IMR-90 (cell line): Measurements from ENCODE around the gene CTBP1. TPM values are rescaled to one million over a fixed set of nuclear protein-coding genes. Genes with fewer than 3 reads are reported as not detected.
A peak's percentile ranks its signal among the peaks of the same experiment; 100 is the strongest.

Experiments used
- ATAC-seq: fragments of 200-7000 bp; cut with Tn5 transposase; 2 replicates; pipeline ENCODE4 v1.9.1; 2020; ENCODE audit warnings: low read depth, mild to moderate bottlenecking, moderate library complexity
- BruUV-seq: library from RNA; stranded (reverse); fragments of 400-500 nt; replicated peaks from 2 replicates; lab custom pipeline; 2021; lab: Mats Ljungman, UMichigan
- CTCF ChIA-PET: fragments of 300-600 bp; formaldehyde crosslinking; extraction: SDS; loops from one replicate; lab custom pipeline; 2021; ENCODE audit warnings: antibody characterized with exemption; lab: Yijun Ruan, JAX
- POLR2A ChIA-PET: fragments of 300-600 bp; sonication (Branson Sonifier 250); formaldehyde crosslinking; loops from one replicate; lab custom pipeline; 2022; ENCODE audit warnings: antibody characterized with exemption; ENCODE audit not compliant: unreplicated experiment; lab: Charles Lee
- DNase-seq: peaks from one replicate; pipeline ENCODE4 v3.0.0; 2013
- H2AFZ ChIP-seq: replicated peaks from 2 replicates; pipeline ENCODE3; 2013; ENCODE audit warnings: low read length, mild to moderate bottlenecking; ENCODE audit not compliant: poor library complexity
- H2AK5ac ChIP-seq: 2 replicates; pipeline ENCODE4 v1.6.1; 2013; ENCODE audit warnings: low read depth, low read length, inconsistent platforms
- H2AK9ac ChIP-seq: replicated peaks from 2 replicates; pipeline ENCODE3; 2013; ENCODE audit warnings: mild to moderate bottlenecking, low read depth, low read length, moderate library complexity; ENCODE audit not compliant: poor library complexity
- H2BK120ac ChIP-seq: 2 replicates; pipeline ENCODE4 v1.6.1; 2013; ENCODE audit warnings: low read depth, low read length, inconsistent platforms
- H2BK15ac ChIP-seq: 3 replicates; pipeline ENCODE4 v1.6.1; 2013; ENCODE audit warnings: low read depth, low read length, inconsistent platforms
- H2BK20ac ChIP-seq: 2 replicates; pipeline ENCODE4 v1.6.1; 2013; ENCODE audit warnings: low read depth, mild to moderate bottlenecking, inconsistent platforms, low read length, moderate library complexity
- H2BK5ac ChIP-seq: 2 replicates; pipeline ENCODE4 v1.6.1; 2013; ENCODE audit warnings: mild to moderate bottlenecking, low read depth, low read length, inconsistent platforms; ENCODE audit not compliant: poor library complexity, severe bottlenecking
- H3K14ac ChIP-seq: replicated peaks from 2 replicates; pipeline ENCODE4 v1.6.1; 2013; ENCODE audit warnings: low read depth, low read length, inconsistent platforms
- H3K18ac ChIP-seq: 2 replicates; pipeline ENCODE4 v1.6.1; 2013; ENCODE audit warnings: low read depth, low read length, control low read depth
- H3K23ac ChIP-seq: 2 replicates; pipeline ENCODE4 v1.6.1; 2013; ENCODE audit warnings: low read depth, low read length, inconsistent platforms
- H3K27ac ChIP-seq: 2 replicates; pipeline ENCODE4 v1.5.1; 2013; ENCODE audit warnings: mild to moderate bottlenecking, control low read depth, low read length; ENCODE audit not compliant: insufficient read depth
- H3K27me3 ChIP-seq: 2 replicates; pipeline ENCODE4 v1.6.1; 2013; ENCODE audit warnings: low read length; ENCODE audit not compliant: control insufficient read depth, insufficient read depth
- H3K36me3 ChIP-seq: 2 replicates; pipeline ENCODE4 v1.6.1; 2013; ENCODE audit warnings: low read length, mixed read lengths; ENCODE audit not compliant: control insufficient read depth, insufficient read depth
- H3K4ac ChIP-seq: 2 replicates; pipeline ENCODE4 v1.6.1; 2013; ENCODE audit warnings: low read depth, low read length, inconsistent platforms
- H3K4me1 ChIP-seq: 2 replicates; pipeline ENCODE4 v1.6.1; 2013; ENCODE audit warnings: low read length, mixed read lengths; ENCODE audit not compliant: control insufficient read depth, insufficient read depth
- H3K4me2 ChIP-seq: 2 replicates; pipeline ENCODE4 v1.6.1; 2013; ENCODE audit warnings: low read depth, mild to moderate bottlenecking, control low read depth, low read length, moderate library complexity
- H3K4me3 ChIP-seq: 2 replicates; pipeline ENCODE4 v1.5.1; 2013; ENCODE audit warnings: low read depth, mild to moderate bottlenecking, control low read depth, low read length, moderate library complexity; ENCODE audit not compliant: insufficient read depth
- H3K56ac ChIP-seq: 2 replicates; pipeline ENCODE4 v1.6.1; 2013; ENCODE audit warnings: low read length, inconsistent platforms; ENCODE audit not compliant: insufficient read depth; ENCODE audit errors: extremely low read depth
- H3K79me1 ChIP-seq, 2 experiments: 2 replicates each; pipeline ENCODE4 v1.6.1; 2013; ENCODE audit warnings: low read length in 2 of 2, inconsistent platforms in 1 of 2, low read depth in 1 of 2
- H3K9ac ChIP-seq: 2 replicates; pipeline ENCODE4 v1.6.1; 2013; ENCODE audit warnings: low read depth, low read length, control low read depth
- H3K9me1 ChIP-seq: 2 replicates; pipeline ENCODE4 v1.6.1; 2013; ENCODE audit warnings: low read length, inconsistent platforms; ENCODE audit not compliant: insufficient read depth
- H3K9me3 ChIP-seq: 2 replicates; pipeline ENCODE4 v1.6.1; 2013; ENCODE audit warnings: low read length; ENCODE audit not compliant: control insufficient read depth, insufficient read depth
- H4K20me1 ChIP-seq: 2 replicates; pipeline ENCODE4 v1.6.1; 2013; ENCODE audit warnings: low read length, inconsistent platforms; ENCODE audit not compliant: insufficient read depth
- H4K5ac ChIP-seq: 2 replicates; pipeline ENCODE4 v1.6.1; 2013; ENCODE audit warnings: mild to moderate bottlenecking, low read depth, low read length, control low read depth
- H4K8ac ChIP-seq, 2 experiments: 2 replicates each; pipeline ENCODE4 v1.6.1; 2013; ENCODE audit warnings: low read depth in 2 of 2, low read length in 2 of 2, control low read depth in 1 of 2, inconsistent platforms in 1 of 2
- H4K91ac ChIP-seq: 2 replicates; pipeline ENCODE4 v1.6.1; 2013; ENCODE audit warnings: low read depth, low read length, inconsistent platforms; ENCODE audit not compliant: insufficient read depth
- CEBPB ChIP-seq: IDR thresholded peaks from 2 replicates; pipeline ENCODE4 v1.6.1; 2012; ENCODE audit warnings: low read depth, low read length, improper control_type of control experiment
- FOS ChIP-seq: fragments of 150-350 bp; IDR thresholded peaks from 2 replicates; pipeline ENCODE4 v1.6.1; 2016; ENCODE audit warnings: low read depth, low read length
- MAFK ChIP-seq: IDR thresholded peaks from 2 replicates; pipeline ENCODE4 v1.6.1; 2012; ENCODE audit warnings: low read depth, low read length, improper control_type of control experiment
- MAZ ChIP-seq: IDR thresholded peaks from 2 replicates; pipeline ENCODE4 v1.6.1; 2012; ENCODE audit warnings: low read depth, mild to moderate bottlenecking, low read length, improper control_type of control experiment, moderate library complexity, borderline replicate concordance
- MXI1 ChIP-seq: IDR thresholded peaks from 2 replicates; pipeline ENCODE4 v1.6.1; 2012; ENCODE audit warnings: low read depth, mild to moderate bottlenecking, low read length, moderate library complexity, borderline replicate concordance
- NFE2L2 ChIP-seq: fragments of 150-350 bp; IDR thresholded peaks from 2 replicates; pipeline ENCODE4 v1.6.1; 2016; ENCODE audit warnings: low read depth, mild to moderate bottlenecking, low read length
- POLR2A ChIP-seq: IDR thresholded peaks from 2 replicates; pipeline ENCODE4 v1.6.1; 2012; ENCODE audit warnings: mild to moderate bottlenecking, low read depth, low read length
- RAD21 ChIP-seq: IDR thresholded peaks from 2 replicates; pipeline ENCODE4 v1.6.1; 2012; ENCODE audit warnings: low read length, improper control_type of control experiment
- RCOR1 ChIP-seq: IDR thresholded peaks from 2 replicates; pipeline ENCODE4 v1.6.1; 2012; ENCODE audit warnings: mild to moderate bottlenecking, low read length, improper control_type of control experiment; ENCODE audit not compliant: insufficient replicate concordance
- RFX5 ChIP-seq: IDR thresholded peaks from 2 replicates; pipeline ENCODE4 v1.8.0; 2012; ENCODE audit warnings: low read depth, mild to moderate bottlenecking, low read length, moderate library complexity
- SMC3 ChIP-seq: fragments of 150-350 bp; IDR thresholded peaks from 2 replicates; pipeline ENCODE4 v1.6.1; 2016; ENCODE audit warnings: low read depth, mild to moderate bottlenecking, antibody characterized with exemption, low read length, moderate library complexity
- WGBS, 2 experiments: methylation state at CpG; one replicate each; pipeline versions ENCODE4 v1.1.5 to v1.1.7; 2013; ENCODE audit warnings: missing lambda C conversion rate in 2 of 2; ENCODE audit not compliant: insufficient read length in 1 of 2; ENCODE audit errors: extremely low coverage in 2 of 2; 5-methylcytosine and 5-hydroxymethylcytosine counted together
- dilution Hi-C: fragments of 300-500 bp; cut with HindIII; formaldehyde crosslinking; loops from one replicate; pipeline ENCODE4 v1.14.3; 2018; ENCODE audit warnings: low sequenced_read_pairs; ENCODE audit not compliant: unreplicated experiment
- in situ Hi-C: fragments of 300-500 bp; cut with MboI; formaldehyde crosslinking; loops from 3 replicates; pipeline ENCODE4 v1.14.3; 2019; ENCODE audit warnings: low sequenced_read_pairs, inconsistent platforms, mixed read lengths
- intact Hi-C: fragments of 100-400 bp; cut with micrococcal nuclease; formaldehyde crosslinking; loops from 2 replicates; pipeline ENCODE4 v1.10.0; 2022
- polyA plus RNA-seq, 3 experiments: library from polyadenylated mRNA; depleted of rRNA; stranded (reverse); fragments of >200 nt; gene quantifications; 2 replicates each; pipeline ENCODE4 v1.2.3, GENCODE V29; 2012; ENCODE audit warnings: low replicate concordance in 1 of 3
- total RNA-seq: library from RNA; depleted of rRNA; stranded (reverse); fragments of >200 nt; gene quantifications from 2 replicates; pipeline ENCODE4 v1.2.3, GENCODE V29; 2012
- TF ChIP-seq, protein P1 (sequence below): fragments of 150-350 bp; IDR thresholded peaks from 2 replicates; pipeline ENCODE4 v1.6.1; 2017; ENCODE audit warnings: mild to moderate bottlenecking, antibody characterized with exemption, low read length, low read depth
- TF ChIP-seq, protein P2 (sequence below): fragments of 150-350 bp; IDR thresholded peaks from 2 replicates; pipeline ENCODE4 v1.6.1; 2016; ENCODE audit warnings: low read depth, mild to moderate bottlenecking, low read length, moderate library complexity, borderline replicate concordance
- TF ChIP-seq, protein P3 (sequence below): conservative IDR thresholded peaks from 2 replicates; pipeline ENCODE4 v1.5.1; 2012; ENCODE audit warnings: mild to moderate bottlenecking, low read depth, low read length, improper control_type of control experiment

CTBP1 gene
- total and polyA plus RNA-seq, 2 of the 4 experiments (the other 2 are of a cell fraction) = 147 to 212 TPM

DNA sequence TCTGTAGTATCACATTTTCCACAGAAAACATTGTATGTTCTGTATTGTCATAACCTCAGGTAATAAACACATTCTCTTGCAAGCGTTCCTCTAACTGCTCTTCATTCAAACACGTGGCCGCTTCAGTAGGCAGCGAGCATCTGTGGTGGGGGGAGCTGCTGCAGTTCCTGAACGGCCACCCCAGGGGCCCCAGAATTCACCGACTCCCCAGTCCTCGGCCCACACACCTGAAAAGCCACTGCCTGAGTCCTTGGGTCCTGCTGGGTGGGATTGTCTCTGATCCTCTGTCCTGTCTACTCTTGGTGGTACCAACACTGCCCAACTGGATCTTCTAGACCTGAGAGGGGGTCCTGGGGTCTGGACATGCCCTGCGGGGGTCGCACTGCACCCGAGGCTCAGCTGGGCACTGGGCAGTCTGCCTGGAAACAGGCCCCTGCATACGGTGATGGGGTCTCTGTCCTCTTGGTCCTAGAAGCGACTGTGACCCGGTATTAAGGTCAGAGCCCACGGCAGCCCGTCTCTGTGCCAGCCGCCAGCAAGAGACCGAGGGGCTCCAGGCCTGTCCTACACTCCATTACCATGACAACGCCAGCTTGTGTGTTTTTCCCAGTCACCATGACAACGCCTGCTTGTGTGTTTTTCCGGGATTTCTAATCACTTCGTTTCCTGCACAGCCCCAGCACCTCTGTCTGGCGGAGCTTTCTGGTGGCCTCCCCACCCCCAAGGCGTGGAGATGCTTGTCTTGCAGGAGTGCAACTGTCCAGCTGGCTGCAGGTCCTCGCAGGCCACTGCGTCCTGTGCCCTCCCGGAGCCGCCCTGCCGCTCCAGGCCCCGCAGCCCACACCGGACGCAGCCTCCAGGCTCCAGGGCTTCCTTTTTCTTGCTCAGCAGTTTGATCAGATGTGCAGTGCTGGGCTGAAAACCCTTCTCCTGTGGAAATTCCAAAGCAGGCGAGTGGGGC, 16.0 kb downstream of the CTBP1 start:
- Histone ChIP-seq H2AK9ac (no peak overlapping the region), H3K9me1 (no peaks in the 10 kb centered on the region), H3K4ac (no peak overlapping the region), H3K9ac (no peak overlapping the region), H3K23ac (no peak overlapping the region), H2BK15ac (no peak overlapping the region), H4K5ac (no peak overlapping the region), H3K4me2 (no peak overlapping the region), H3K27ac (no peak overlapping the region), H2BK5ac (no peak overlapping the region), H3K56ac (no peak overlapping the region), H3K4me3 (no peak overlapping the region), H2AFZ (no peak overlapping the region), H4K91ac (no peak overlapping the region), H3K9me3 (no peaks in the 10 kb centered on the region), H3K14ac (no peak overlapping the region), H3K36me3 (peaks cover 83% of the 10 kb centered on the region), H3K79me1 (peaks cover 3 to 67% of the 10 kb centered on the region in 2 experiments), H4K8ac (no peak overlapping the region), H3K18ac (no peak overlapping the region), H2BK20ac (no peak overlapping the region), H2AK5ac (no peak overlapping the region), H3K4me1 (peaks cover 12% of the 10 kb centered on the region), H4K20me1 (peaks cover 48% of the 10 kb centered on the region), H2BK120ac (no peak overlapping the region), H3K27me3 (no peaks in the 10 kb centered on the region)
- CTCF ChIA-PET = interaction anchor here (0.6 to 1.5 kb wide), 4 partner anchors 42 to 108 kb away, joined by 3 to 6 read pairs (median 3); no protein-coding TSS in a partner anchor
- intact Hi-C loops (no loop called here), dilution Hi-C loops (no loop called here), in situ Hi-C loops (no loop called here)
- DNase-seq = peak; percentile 20
- 65% methylated on average over 13 of the region's 32 CpGs; no CpG with 5 or more reads in 1 of the 2 experiments for WGBS, 2 experiments
- POLR2A ChIA-PET = no interaction called here
- ATAC-seq = no peak
- BruUV-seq = no TSS peak
- TF ChIP-seq FOS (no peak), MAFK (no peak), SMC3 (no peak), RAD21 (no peak), NFE2L2 (no peak), RFX5 (no peak), MAZ (no peak), POLR2A (no peak), CEBPB (no peak), MXI1 (no peak), RCOR1 (no peak)
- TF ChIP-seq, protein P1, sequence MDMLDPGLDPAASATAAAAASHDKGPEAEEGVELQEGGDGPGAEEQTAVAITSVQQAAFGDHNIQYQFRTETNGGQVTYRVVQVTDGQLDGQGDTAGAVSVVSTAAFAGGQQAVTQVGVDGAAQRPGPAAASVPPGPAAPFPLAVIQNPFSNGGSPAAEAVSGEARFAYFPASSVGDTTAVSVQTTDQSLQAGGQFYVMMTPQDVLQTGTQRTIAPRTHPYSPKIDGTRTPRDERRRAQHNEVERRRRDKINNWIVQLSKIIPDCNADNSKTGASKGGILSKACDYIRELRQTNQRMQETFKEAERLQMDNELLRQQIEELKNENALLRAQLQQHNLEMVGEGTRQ = no peak
- TF ChIP-seq, protein P2, sequence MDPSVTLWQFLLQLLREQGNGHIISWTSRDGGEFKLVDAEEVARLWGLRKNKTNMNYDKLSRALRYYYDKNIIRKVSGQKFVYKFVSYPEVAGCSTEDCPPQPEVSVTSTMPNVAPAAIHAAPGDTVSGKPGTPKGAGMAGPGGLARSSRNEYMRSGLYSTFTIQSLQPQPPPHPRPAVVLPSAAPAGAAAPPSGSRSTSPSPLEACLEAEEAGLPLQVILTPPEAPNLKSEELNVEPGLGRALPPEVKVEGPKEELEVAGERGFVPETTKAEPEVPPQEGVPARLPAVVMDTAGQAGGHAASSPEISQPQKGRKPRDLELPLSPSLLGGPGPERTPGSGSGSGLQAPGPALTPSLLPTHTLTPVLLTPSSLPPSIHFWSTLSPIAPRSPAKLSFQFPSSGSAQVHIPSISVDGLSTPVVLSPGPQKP = no peak
- TF ChIP-seq, protein P3, sequence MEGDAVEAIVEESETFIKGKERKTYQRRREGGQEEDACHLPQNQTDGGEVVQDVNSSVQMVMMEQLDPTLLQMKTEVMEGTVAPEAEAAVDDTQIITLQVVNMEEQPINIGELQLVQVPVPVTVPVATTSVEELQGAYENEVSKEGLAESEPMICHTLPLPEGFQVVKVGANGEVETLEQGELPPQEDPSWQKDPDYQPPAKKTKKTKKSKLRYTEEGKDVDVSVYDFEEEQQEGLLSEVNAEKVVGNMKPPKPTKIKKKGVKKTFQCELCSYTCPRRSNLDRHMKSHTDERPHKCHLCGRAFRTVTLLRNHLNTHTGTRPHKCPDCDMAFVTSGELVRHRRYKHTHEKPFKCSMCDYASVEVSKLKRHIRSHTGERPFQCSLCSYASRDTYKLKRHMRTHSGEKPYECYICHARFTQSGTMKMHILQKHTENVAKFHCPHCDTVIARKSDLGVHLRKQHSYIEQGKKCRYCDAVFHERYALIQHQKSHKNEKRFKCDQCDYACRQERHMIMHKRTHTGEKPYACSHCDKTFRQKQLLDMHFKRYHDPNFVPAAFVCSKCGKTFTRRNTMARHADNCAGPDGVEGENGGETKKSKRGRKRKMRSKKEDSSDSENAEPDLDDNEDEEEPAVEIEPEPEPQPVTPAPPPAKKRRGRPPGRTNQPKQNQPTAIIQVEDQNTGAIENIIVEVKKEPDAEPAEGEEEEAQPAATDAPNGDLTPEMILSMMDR = no peak
